ENCODE measurements around the gene C1QTNF12.
"Not testable (repeated sequence)": the region's sequence is repeated elsewhere in the genome, so short reads cannot be mapped to it uniquely, and the experiment has no call there.

C1QTNF12 gene

GRCh38 chr1:1199141-1199960 is 47.2 kb downstream of the C1QTNF12 start:
- no peak for DNase-seq (ENCODE audit: low spot score)

- DNase-seq (ENCODE audit: low spot score) = no peak
Measured at GRCh38 chr1:1198423-1199140, 47.9 kb downstream of the C1QTNF12 start.

GRCh38 chr1:1197551-1198422 is 48.7 kb downstream of the C1QTNF12 start:
- no peak for DNase-seq (ENCODE audit: low spot score)

DNA sequence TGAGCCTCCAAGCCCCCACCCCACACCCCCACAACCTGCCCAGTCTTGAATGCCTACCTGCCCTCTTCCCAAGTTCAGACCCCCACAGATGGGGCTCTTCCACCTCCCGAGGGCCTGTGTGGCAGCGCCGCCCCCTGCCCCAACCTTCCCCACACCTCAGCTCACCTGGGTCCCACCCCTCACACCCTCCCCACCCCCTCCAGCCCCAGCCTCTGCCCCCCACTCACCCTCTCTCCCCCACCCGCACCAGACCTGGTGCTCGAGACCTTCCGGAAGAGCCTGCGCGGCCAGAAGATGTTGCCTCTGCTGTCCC is 49.4 kb downstream of the C1QTNF12 start:
- no peak for DNase-seq (ENCODE audit: low spot score)

DNA sequence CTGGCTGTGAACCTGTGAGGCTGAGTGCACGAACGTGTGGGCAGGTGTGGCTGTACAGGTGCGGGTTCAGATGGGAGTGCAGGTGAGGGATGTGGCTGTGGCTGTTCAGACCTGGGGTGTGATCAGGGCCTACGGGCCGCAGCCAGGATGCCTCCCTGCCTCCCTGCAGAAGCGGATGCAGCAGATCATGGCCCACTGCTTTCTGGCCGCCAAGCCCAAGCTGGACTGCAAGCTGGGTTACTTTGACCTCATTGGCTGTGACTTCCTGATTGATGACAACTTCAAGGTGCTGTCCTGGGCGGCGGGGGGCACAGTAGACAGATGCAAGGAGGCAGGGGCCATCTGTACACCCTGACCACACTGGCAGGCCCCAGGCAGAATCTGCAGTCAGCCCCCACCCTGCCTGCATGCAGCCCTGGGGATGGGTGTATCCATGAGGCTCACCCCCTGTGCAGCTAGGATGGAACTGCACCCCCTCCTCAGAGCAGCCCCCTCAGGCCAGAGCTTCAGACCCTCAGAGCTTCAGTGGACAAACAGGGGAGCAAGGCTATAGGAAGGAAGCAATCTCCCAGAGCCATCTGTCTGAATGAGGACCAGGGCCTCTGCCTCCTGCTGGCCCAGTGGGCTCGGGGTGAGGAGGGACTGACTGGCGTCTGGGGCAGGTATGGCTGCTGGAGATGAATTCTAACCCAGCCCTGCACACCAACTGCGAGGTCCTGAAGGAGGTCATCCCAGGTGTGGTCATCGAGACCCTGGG is 49.9 kb downstream of the C1QTNF12 start:
- no peak for DNase-seq (ENCODE audit: low spot score)

DNA sequence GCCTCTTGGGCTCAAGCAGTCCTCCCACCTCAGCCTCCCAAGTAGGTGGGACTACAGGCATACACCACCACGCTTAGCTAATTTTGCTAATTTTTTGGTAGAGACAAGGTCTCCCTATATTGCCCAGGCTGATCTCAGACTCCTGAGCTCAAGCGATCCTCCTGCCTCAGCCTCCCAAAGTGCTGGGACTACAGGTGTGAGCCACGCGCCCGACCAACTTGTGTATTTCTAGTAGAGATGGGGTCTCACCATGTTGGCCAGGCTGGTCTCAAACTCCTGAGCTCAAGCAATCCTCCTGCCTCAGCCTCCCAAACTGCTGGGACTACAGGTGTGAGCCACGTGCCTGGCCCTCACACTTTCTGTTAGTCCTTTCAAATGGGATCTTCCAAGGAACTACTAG is 50.8 kb downstream of the C1QTNF12 start:
- DNase-seq (ENCODE audit: low spot score) = not testable (repeated sequence)

- DNase-seq (ENCODE audit: low spot score) = no peak
Measured at GRCh38 chr1:1194723-1195122, 51.8 kb downstream of the C1QTNF12 start.

Data from iPS-NIHi11 (cell line).